Activated naive CD4-positive, alpha-beta T cell treated with anti-CD3 and anti-CD28 coated beads, Interleukin-2, amount 10 ng/mL, durations not matched to agents 7 days and 5 days (primary cell): Measurements from ENCODE around the gene KDSR.
A peak's percentile ranks its signal among the peaks of the same experiment; 100 is the strongest.
"Not testable (repeated sequence)": the region's sequence is repeated elsewhere in the genome, so short reads cannot be mapped to it uniquely, and the experiment has no call there.

ENCODE experiments used
- CTCF ChIA-PET: fragments of 350-600 bp; sonication (Branson Sonifier 250); formaldehyde crosslinking; loops from one replicate; lab custom pipeline; 2021; ENCODE audit warnings: antibody characterized with exemption; lab: Charles Lee
- DNase-seq: peaks from one replicate; pipeline ENCODE4 v3.0.0-alpha.2; 2020
- H3K27ac Mint-ChIP-seq: one replicate; pipeline ENCODE4 v1.8.0; 2021; ENCODE audit warnings: mild to moderate bottlenecking, moderate library complexity, mixed read lengths
- H3K27me3 Mint-ChIP-seq: one replicate; pipeline ENCODE4 v1.8.0; 2021; ENCODE audit warnings: mild to moderate bottlenecking, mixed read lengths
- H3K36me3 Mint-ChIP-seq: one replicate; pipeline ENCODE4 v1.8.0; 2021; ENCODE audit warnings: mixed read lengths
- H3K4me1 Mint-ChIP-seq: one replicate; pipeline ENCODE4 v1.8.0; 2021; ENCODE audit warnings: mixed read lengths
- H3K4me3 Mint-ChIP-seq: one replicate; pipeline ENCODE4 v1.8.0; 2021; ENCODE audit warnings: mild to moderate bottlenecking, moderate library complexity, mixed read lengths
- H3K9me3 Mint-ChIP-seq: one replicate; pipeline ENCODE4 v1.8.0; 2021; ENCODE audit warnings: mixed read lengths

Gene KDSR

DNA sequence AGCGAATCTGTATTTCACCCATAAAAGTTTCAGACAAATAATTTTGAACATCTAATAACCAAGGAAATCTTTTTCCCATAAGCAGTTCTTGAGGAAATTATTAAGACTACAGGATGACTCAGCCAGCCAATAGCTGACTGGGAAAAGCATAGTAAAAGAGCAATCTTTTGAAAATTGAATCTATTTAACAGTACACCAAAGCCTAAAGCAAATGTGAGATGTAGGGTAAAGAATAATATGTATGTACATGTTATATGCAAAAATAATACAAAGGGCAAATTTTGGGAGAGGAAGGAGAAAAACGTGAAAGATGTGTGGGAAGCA, 12.6 kb upstream of the KDSR start:
- peaks cover 40% of the 10 kb centered on the region for H3K4me1 Mint-ChIP-seq
- peak overlapping the region; percentile 86 for H3K27ac Mint-ChIP-seq
- H3K9me3 Mint-ChIP-seq = peaks cover 9% of the 10 kb centered on the region
- CTCF ChIA-PET = no interaction called here
- H3K27me3 Mint-ChIP-seq = no peaks in the 10 kb centered on the region
- DNase-seq = no peak
- peaks cover 23% of the 10 kb centered on the region for H3K36me3 Mint-ChIP-seq
- H3K4me3 Mint-ChIP-seq = no peak overlapping the region

DNA sequence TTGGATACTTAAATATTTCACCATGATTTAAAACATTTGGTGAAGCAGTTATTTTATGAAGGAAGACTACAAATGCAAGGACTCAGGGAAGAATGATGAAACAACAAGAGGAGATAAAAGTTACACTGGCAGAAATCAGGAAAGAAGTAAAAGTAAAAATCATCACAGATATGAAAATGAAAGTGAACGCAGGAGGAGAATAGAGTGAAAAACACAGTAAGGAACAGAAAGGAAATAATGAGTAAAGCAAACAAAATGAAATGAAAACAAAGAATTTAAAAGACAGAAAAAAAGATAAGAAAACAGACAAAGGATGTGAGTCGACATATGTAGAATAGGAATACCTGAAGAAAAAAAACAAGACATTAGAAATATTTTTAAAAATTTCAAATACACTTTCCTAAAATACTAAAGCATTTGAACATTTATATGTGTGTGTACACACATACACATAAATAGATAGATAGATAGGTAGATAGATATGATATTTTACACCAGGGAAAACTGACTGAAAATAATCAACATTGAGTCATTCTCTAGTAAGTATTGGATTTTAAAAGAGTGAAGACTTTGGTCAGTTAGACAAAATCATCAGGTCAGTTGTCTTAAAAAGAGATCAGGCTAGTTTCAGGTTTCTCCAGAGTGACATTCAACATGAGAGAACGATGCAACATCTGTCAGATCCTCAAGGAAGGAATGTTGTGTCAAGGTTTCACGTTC, 12.1 kb upstream of the KDSR start:
- no peaks in the 10 kb centered on the region for H3K27me3 Mint-ChIP-seq
- H3K4me1 Mint-ChIP-seq = peaks cover 40% of the 10 kb centered on the region
- H3K27ac Mint-ChIP-seq = peak overlapping the region; percentile 86
- peak overlapping the region; percentile 48 for H3K4me3 Mint-ChIP-seq
- H3K9me3 Mint-ChIP-seq = peaks cover 9% of the 10 kb centered on the region
- H3K36me3 Mint-ChIP-seq = peaks cover 23% of the 10 kb centered on the region
- no peak for DNase-seq
- CTCF ChIA-PET = no interaction called here

DNA sequence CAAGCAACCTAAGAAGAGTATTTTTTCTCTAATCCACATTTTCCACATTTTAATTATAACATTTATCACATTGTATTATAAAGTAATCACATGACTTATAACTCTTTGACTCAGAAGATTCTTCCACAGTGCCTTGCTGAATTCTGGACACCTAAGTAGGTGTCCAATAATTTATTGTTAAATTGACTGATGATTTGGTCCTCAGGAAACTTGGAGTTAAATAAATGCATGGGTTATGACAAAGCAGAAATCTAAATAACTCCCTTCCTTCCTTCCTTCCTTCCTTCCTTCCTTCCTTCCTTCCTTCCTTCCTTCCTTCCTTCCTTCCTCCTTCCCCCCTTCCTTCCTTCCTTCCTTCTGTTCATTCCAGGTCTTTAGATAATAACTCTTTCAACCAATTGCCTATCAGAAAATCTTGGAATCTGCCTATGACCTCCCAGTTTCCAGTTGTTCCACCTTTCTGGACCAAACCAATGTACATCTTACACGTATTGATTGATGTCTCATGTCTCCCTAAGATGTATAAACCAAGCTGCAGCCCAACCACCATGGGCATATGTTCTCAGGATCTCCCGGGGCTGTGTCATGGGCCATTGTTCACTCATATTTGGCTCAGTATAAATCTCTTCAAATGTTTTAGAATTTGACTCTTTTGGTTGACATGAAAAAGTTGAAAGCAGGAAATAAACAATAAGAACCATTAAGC, 10.4 kb upstream of the KDSR start:
- DNase-seq = no peak
- peaks cover 9% of the 10 kb centered on the region for H3K36me3 Mint-ChIP-seq
- H3K4me1 Mint-ChIP-seq = peaks cover 40% of the 10 kb centered on the region
- H3K27ac Mint-ChIP-seq = peak overlapping the region; percentile 24
- CTCF ChIA-PET = interaction anchor here (1.0 kb wide), 1 partner anchor 38 kb away, joined by 4 read pairs; no protein-coding TSS in a partner anchor
- no peak overlapping the region for H3K4me3 Mint-ChIP-seq
- peaks cover 7% of the 10 kb centered on the region for H3K9me3 Mint-ChIP-seq
- no peaks in the 10 kb centered on the region for H3K27me3 Mint-ChIP-seq

DNA sequence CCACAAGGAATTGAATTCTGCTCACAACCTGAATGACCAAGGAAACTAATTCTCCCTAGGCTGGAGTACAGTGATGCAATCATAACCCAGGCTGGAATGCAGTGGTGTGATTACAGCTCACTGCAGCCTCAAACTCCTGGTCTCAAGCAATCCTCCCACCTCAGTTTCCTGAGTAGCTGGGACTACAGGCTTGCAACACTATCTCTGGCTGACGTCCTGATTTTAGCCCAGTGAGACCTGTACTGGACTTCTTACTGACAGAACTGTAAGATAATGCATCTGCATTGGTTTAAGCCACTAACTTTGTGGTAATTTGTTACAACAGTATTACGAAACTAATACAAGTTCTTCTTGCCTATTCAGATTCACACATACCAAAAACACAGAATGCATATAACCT, 9.5 kb upstream of the KDSR start:
- Mint-ChIP-seq H3K4me1 (peaks cover 40% of the 10 kb centered on the region), H3K36me3 (peaks cover 8% of the 10 kb centered on the region), H3K4me3 (no peak overlapping the region), H3K27me3 (no peaks in the 10 kb centered on the region), H3K27ac (no peak overlapping the region), H3K9me3 (peaks cover 5% of the 10 kb centered on the region)
- DNase-seq = no peak
- CTCF ChIA-PET = no interaction called here

DNA sequence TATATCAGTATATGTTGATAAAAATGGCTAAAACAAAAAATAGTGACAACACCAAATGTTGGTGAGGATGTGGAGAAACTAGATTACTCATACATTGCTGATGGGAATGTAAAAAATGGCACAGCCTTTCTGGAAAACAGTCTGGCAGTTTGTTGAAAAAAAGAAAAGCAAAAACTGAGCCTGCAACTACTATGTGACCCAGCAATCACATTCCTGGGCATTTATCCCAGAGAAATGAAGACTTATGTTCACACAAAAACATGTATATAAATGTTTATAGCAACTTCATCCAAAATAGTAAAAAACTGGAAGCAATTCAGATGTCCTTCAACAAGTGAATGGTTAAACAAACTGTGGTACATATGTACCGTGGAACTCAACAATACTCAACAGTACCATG, 7.5 kb upstream of the KDSR start:
- H3K27ac Mint-ChIP-seq = no peak overlapping the region
- CTCF ChIA-PET = no interaction called here

DNA sequence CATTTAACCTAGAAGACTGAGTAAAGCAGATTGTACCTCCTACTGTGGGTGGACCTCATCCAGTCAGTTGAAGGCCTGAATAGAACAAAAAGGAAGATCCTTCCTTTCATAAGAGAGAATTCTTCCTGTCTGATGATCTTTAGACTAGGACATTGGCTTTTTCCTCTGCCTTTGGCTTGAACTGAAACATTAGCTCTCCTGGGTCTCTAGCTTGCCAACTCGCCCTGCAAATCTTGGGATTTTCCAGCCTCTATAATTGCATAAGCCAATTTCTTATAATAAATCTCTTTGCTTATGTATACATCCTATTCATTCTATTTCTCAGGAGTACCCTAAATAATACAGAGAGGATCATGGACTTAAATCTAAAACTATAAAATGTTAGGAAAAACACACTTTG, 6.2 kb upstream of the KDSR start:
- H3K27me3 Mint-ChIP-seq = no peaks in the 10 kb centered on the region
- CTCF ChIA-PET = interaction anchor here (1.4 kb wide), 1 partner anchor 66 kb away, joined by 5 read pairs; no protein-coding TSS in a partner anchor
- no peak overlapping the region for H3K27ac Mint-ChIP-seq
- no peak for DNase-seq
- H3K9me3 Mint-ChIP-seq = peaks cover 18% of the 10 kb centered on the region
- peaks cover 29% of the 10 kb centered on the region for H3K36me3 Mint-ChIP-seq
- no peak overlapping the region for H3K4me3 Mint-ChIP-seq
- peaks cover 29% of the 10 kb centered on the region for H3K4me1 Mint-ChIP-seq

More for the DNA sequence above, 7.5 kb upstream of the KDSR start:
- no peak overlapping the region for H3K4me3 Mint-ChIP-seq
- no peak for DNase-seq
- H3K9me3 Mint-ChIP-seq = peaks cover 9% of the 10 kb centered on the region
- peaks cover 18% of the 10 kb centered on the region for H3K36me3 Mint-ChIP-seq
- H3K4me1 Mint-ChIP-seq = peaks cover 32% of the 10 kb centered on the region
- H3K27me3 Mint-ChIP-seq = no peaks in the 10 kb centered on the region

DNA sequence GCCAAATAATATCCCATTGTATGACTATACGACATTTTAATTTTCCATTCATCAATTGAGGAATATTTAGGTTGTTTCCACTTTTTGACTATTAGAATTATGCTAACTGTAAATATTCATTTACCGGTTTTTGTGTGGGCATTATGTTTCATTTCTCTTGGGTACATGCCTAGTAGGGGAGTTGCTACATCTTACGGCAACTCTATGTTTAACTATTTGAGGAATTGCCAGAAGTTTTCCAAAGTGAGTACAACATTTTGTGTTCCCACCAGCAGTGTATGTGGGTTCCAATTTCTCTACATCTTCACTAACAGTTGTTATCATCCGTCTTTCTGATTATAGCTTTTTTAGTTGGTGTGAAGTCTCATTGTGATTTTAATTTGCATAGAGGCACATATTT, 1.6 kb upstream of the KDSR start:
- Mint-ChIP-seq H3K4me3 (peak overlapping the region; percentile 86), H3K9me3 (peaks cover 18% of the 10 kb centered on the region), H3K27me3 (no peaks in the 10 kb centered on the region), H3K36me3 (peaks cover 29% of the 10 kb centered on the region), H3K27ac (no peak overlapping the region), H3K4me1 (peaks cover 40% of the 10 kb centered on the region)
- CTCF ChIA-PET = no interaction called here
- DNase-seq = no peak

DNA sequence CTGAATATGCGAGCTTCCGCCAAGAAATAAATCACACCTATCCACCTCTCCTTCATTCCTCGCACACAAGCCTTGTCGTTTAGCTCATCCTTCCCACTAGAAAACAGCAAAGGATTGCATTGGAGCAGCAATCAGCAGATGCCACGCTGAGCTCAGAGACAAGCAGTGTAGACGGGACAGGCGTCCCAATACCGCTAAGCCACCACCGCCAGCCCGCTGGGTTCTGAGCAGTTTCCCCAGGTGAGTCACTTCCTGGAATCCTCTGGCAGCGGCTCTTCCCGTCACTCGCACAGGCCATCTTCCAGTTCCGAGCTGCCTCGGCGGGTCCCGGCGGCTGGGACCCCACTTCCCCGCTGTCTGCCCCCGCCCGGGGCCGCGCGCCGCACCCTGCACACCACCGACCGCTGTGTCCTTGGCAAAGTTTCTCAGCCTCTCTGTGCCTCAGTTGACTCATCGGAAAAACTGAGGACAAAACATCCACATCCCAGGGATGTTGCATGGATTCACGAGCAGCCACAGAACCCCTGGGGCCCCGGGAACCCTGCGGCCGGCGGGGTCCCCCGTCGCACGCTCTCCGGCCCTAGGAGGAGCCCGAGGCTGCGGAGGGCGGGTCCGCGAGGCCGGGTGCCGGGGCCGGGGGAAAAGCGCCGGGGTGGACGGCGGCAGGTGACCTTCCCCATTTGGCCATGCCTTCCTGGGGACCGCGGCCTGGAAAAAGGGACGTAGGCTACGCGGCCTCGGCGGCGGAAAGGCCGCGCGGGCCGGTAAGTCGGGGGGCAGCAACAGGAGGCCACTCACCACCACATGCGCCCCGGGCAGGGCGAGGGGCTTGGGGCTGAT, 573 bp downstream of the KDSR start:
- CTCF ChIA-PET = interaction anchor here (0.7 to 2.1 kb wide), 7 partner anchors 9 to 350 kb away, joined by 3 to 24 read pairs (median 3); no protein-coding TSS in a partner anchor
- peak overlapping the region; percentile 86 for H3K4me3 Mint-ChIP-seq
- H3K27me3 Mint-ChIP-seq = no peaks in the 10 kb centered on the region
- peaks cover 19% of the 10 kb centered on the region for H3K9me3 Mint-ChIP-seq
- peaks cover 39% of the 10 kb centered on the region for H3K36me3 Mint-ChIP-seq
- H3K4me1 Mint-ChIP-seq = peaks cover 44% of the 10 kb centered on the region
- peak overlapping the region; percentile 90 for H3K27ac Mint-ChIP-seq
- DNase-seq = peak; percentile 80

DNA sequence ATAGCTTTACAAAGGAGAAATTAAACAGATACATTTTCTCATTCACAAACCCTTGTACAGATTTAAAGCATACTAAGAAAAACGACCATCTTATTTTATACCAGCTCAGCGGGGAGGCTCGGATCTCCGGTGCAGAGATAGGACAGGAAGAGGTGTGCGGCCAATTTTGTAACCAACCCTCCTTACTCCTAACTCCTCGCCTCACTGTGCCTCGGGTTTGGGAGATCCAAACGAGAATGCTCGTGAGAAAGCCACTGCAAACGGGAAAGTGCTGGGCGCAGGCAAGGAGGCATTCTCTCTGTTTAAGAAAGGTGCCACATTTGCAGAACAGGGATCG, 1.2 kb downstream of the KDSR start:
- CTCF ChIA-PET = interaction anchor here (0.7 to 2.1 kb wide), 8 partner anchors 9 to 350 kb away, joined by 3 to 24 read pairs (median 3); no protein-coding TSS in a partner anchor
- Mint-ChIP-seq H3K36me3 (peaks cover 37% of the 10 kb centered on the region), H3K9me3 (peaks cover 19% of the 10 kb centered on the region), H3K27me3 (no peaks in the 10 kb centered on the region), H3K4me1 (peaks cover 44% of the 10 kb centered on the region), H3K27ac (peak overlapping the region; percentile 90), H3K4me3 (peak overlapping the region; percentile 86)
- DNase-seq = peak; percentile 37

DNA sequence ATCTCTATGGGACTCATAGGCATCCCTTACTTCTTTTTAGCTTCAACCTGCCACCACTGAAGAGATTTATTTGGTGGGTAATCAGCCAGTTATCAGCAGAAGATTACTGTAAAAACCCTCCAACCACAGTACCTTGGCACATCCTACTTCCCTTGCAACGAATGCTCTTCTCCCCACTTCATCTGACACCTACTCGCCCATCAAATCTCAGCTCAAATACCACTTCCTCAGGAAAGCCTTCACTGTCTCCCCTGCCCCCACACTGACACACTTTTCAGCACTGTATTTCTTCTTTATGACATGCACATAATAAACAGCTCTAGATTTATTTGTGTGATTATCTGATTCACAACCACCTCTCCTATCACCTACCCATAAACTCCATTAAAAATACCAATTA, 3.1 kb downstream of the KDSR start:
- Mint-ChIP-seq H3K9me3 (peaks cover 9% of the 10 kb centered on the region), H3K4me1 (peaks cover 42% of the 10 kb centered on the region), H3K27ac (peak overlapping the region; percentile 0), H3K4me3 (no peak overlapping the region), H3K27me3 (no peaks in the 10 kb centered on the region), H3K36me3 (peaks cover 34% of the 10 kb centered on the region)
- peak; percentile 57 for DNase-seq
- CTCF ChIA-PET = interaction anchor here (1.0 to 2.2 kb wide), 3 partner anchors 43 to 202 kb away, joined by 3 to 14 read pairs (median 3); no protein-coding TSS in a partner anchor

DNA sequence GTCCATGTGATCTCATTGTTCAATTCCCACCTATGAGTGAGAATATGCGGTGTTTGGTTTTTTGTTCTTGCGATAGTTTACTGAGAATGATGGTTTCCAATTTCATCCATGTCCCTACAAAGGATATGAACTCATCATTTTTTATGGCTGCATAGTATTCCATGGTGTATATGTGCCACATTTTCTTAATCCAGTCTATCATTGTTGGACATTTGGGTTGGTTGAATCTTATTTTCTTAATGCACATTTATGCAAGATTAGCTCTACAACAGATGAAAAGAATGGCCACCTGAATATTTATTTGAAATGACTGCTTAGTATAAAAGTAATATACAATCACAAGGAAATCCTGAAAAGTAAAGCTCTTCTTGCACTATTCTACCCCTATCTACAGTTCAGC, 3.6 kb downstream of the KDSR start:
- H3K27me3 Mint-ChIP-seq = not testable (repeated sequence)

DNA sequence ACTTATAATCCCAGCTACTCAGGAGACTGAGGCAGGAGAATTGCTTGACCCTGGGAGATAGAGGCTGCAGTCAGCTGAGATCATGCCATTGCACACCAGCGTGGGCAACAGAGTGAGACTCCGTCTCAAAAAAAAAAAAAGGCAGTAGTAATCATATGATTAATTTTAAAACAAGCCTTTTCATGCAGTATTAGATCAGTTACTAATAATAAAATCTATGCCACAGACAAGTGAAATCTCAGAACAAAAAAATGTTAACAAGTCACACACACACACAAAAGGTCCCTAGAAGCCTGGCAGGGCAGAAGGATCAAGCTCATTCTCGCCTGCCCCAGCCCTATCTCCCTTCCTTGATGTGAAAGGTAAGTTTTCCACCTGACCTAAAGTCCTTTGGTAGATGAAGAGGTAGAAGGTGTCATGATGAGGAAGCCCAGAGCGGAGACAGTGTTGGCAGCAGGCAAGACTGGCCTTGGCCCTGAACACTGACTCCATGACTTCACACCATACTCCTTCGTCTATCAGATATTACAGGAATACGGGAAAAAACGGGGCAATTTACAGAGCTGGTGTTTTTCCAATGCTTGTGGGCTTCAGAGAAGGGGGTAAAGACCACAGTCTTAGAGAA, 10.6 kb downstream of the KDSR start:
- H3K9me3 Mint-ChIP-seq = no peaks in the 10 kb centered on the region
- no peaks in the 10 kb centered on the region for H3K27me3 Mint-ChIP-seq
- no peak overlapping the region for H3K4me3 Mint-ChIP-seq
- DNase-seq = no peak
- CTCF ChIA-PET = interaction anchor here (2.6 kb wide), 1 partner anchor 14 kb away, joined by 6 read pairs; no protein-coding TSS in a partner anchor
- H3K4me1 Mint-ChIP-seq = no peaks in the 10 kb centered on the region
- H3K36me3 Mint-ChIP-seq = peaks cover 44% of the 10 kb centered on the region
- no peak overlapping the region for H3K27ac Mint-ChIP-seq

More for the DNA sequence above, 3.6 kb downstream of the KDSR start:
- not testable (repeated sequence) for DNase-seq, H3K9me3 Mint-ChIP-seq, H3K27ac Mint-ChIP-seq, H3K4me3 Mint-ChIP-seq
- peaks cover 37% of the 10 kb centered on the region for H3K4me1 Mint-ChIP-seq
- peaks cover 28% of the 10 kb centered on the region for H3K36me3 Mint-ChIP-seq
- CTCF ChIA-PET = interaction anchor here (0.6 to 2.2 kb wide), 3 partner anchors 23 to 201 kb away, joined by 3 to 14 read pairs (median 3); no protein-coding TSS in a partner anchor

DNA sequence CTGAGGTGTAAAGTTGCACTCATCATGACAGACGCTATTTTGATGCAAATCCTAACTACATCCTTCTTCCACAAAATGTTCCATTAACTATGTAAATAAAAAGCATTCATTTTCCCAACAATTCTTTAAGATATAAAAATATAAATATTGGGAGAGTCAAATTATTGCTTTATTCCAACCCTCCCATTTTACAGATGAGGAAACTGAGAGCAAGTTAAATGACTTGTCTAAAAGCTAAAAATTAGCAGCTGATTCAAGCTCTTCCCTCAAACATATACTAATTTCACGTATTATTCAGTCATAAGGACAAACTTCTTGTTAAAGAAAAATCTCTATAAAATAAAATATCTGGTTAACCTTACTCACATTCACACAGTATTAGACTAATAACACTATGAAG, 16.8 kb downstream of the KDSR start:
- Mint-ChIP-seq H3K27ac (no peak overlapping the region), H3K4me3 (no peak overlapping the region), H3K9me3 (no peaks in the 10 kb centered on the region), H3K27me3 (no peaks in the 10 kb centered on the region), H3K36me3 (peaks cover 46% of the 10 kb centered on the region), H3K4me1 (no peaks in the 10 kb centered on the region)
- no peak for DNase-seq
- CTCF ChIA-PET = no interaction called here
